Measurements from ENCODE around the gene CACNA2D3.

DNA sequence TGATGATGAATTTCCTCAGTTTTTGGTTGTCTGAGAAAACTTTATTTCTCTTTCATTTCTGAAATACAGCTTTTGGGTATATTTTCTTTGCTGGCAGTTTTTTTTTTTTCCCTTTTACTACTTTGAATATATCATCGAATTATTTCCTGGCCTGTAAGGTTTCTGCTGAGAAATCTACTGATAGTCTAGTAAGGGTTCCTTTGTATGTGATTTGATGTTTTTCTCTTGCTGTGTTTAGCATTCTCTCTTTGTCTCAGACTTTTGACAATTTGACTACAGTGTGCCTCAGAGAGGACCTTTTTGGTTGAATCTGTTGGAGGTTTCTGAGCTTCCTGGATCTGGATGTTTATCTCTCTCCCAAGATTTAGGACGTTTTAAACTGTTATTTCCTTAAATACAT lies 336.0 kb downstream of the CACNA2D3 start:
- TF ChIP-seq, protein P1, sequence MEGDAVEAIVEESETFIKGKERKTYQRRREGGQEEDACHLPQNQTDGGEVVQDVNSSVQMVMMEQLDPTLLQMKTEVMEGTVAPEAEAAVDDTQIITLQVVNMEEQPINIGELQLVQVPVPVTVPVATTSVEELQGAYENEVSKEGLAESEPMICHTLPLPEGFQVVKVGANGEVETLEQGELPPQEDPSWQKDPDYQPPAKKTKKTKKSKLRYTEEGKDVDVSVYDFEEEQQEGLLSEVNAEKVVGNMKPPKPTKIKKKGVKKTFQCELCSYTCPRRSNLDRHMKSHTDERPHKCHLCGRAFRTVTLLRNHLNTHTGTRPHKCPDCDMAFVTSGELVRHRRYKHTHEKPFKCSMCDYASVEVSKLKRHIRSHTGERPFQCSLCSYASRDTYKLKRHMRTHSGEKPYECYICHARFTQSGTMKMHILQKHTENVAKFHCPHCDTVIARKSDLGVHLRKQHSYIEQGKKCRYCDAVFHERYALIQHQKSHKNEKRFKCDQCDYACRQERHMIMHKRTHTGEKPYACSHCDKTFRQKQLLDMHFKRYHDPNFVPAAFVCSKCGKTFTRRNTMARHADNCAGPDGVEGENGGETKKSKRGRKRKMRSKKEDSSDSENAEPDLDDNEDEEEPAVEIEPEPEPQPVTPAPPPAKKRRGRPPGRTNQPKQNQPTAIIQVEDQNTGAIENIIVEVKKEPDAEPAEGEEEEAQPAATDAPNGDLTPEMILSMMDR (conservative IDR thresholded peaks at IDR 0.05; ENCODE audit: low read depth, low read length), result no peak
- TF ChIP-seq EZH2 (IDR thresholded peaks at IDR 0.05; ENCODE audit: low read length, unreplicated experiment), result no peak
